NCI-H446 (cell line): ENCODE results near the gene GNG3.

Experiments
- DNase-seq, 2 experiments: peaks; one replicate each; lab custom pipeline; 2025; lab: John Stamatoyannopoulos, UW

GNG3 gene

GRCh38 chr11:62757846-62758788 lies 50.6 kb downstream of the GNG3 start:
- DNase-seq, result no peak
